ENCODE data around the gene SPATA31A3.
"Not testable (repeated sequence)": the region's sequence is repeated elsewhere in the genome, so short reads cannot be mapped to it uniquely, and the experiment has no call there.

SPATA31A3 gene

GRCh38 chr9:66992450-66992849, at the start of gene SPATA31A3:
Gene SPATA31A3 (minus strand): TSS chr9:66992550. CDS start chr9:66992521, 29 bp downstream.
- not testable (repeated sequence) for ATAC-seq (replicated peaks); H3K9me3 Mint-ChIP-seq; DNase-seq; H3K27ac Mint-ChIP-seq; H3K4me1 Mint-ChIP-seq; H3K36me3 Mint-ChIP-seq; H3K4me3 Mint-ChIP-seq; H3K27me3 Mint-ChIP-seq

GRCh38 chr9:66952576-66952975, 39.8 kb downstream of the SPATA31A3 start:
- H3K4me3 Mint-ChIP-seq; DNase-seq; ATAC-seq (replicated peaks): not testable (repeated sequence)

GRCh38 chr9:66942400-66943155, 49.8 kb downstream of the SPATA31A3 start:
- not testable (repeated sequence) for H3K27me3 Mint-ChIP-seq; DNase-seq; H3K4me1 Mint-ChIP-seq; ATAC-seq (replicated peaks); H3K9me3 Mint-ChIP-seq; H3K27ac Mint-ChIP-seq; H3K4me3 Mint-ChIP-seq; H3K36me3 Mint-ChIP-seq

More at GRCh38 chr9:66952576-66952975, 39.8 kb downstream of the SPATA31A3 start:
- not testable (repeated sequence) for H3K27me3 Mint-ChIP-seq, H3K4me1 Mint-ChIP-seq, H3K36me3 Mint-ChIP-seq, H3K9me3 Mint-ChIP-seq, H3K27ac Mint-ChIP-seq

- H3K27me3 Mint-ChIP-seq; ATAC-seq (replicated peaks); H3K4me1 Mint-ChIP-seq; H3K9me3 Mint-ChIP-seq; DNase-seq; H3K27ac Mint-ChIP-seq; H3K4me3 Mint-ChIP-seq; H3K36me3 Mint-ChIP-seq: not testable (repeated sequence)
Observed at GRCh38 chr9:66939878-66940830, 52.2 kb downstream of the SPATA31A3 start.

GRCh38 chr9:66938322-66938721, 54.0 kb downstream of the SPATA31A3 start:
- H3K36me3 Mint-ChIP-seq; H3K4me1 Mint-ChIP-seq; DNase-seq; ATAC-seq (replicated peaks); H3K27me3 Mint-ChIP-seq; H3K27ac Mint-ChIP-seq; H3K4me3 Mint-ChIP-seq; H3K9me3 Mint-ChIP-seq: not testable (repeated sequence)

GRCh38 chr9:66937662-66938061, 54.7 kb downstream of the SPATA31A3 start:
- not testable (repeated sequence) for DNase-seq; H3K9me3 Mint-ChIP-seq; H3K27me3 Mint-ChIP-seq; ATAC-seq (replicated peaks); H3K4me1 Mint-ChIP-seq; H3K27ac Mint-ChIP-seq; H3K4me3 Mint-ChIP-seq; H3K36me3 Mint-ChIP-seq
